Effector memory CD8-positive, alpha-beta T cell (primary cell): Measurements from ENCODE around the gene GNAT3.

Experiments
- ATAC-seq: fragments of 150-1000 bp; cut with Tn5 transposase; replicated peaks from 2 replicates; pipeline ENCODE4 v1.10.0; 2021; ENCODE audit warnings: mild to moderate bottlenecking, moderate library complexity
- DNase-seq, 3 experiments: peaks; one replicate each; pipeline ENCODE4 v3.0.0; 2021
- H3K27ac Mint-ChIP-seq, 2 donors: one replicate each; pipeline ENCODE4 v1.8.0; 2022; ENCODE audit warnings: mild to moderate bottlenecking in 2 of 2, mixed read lengths in 2 of 2, moderate library complexity in 2 of 2
- H3K27me3 Mint-ChIP-seq, 2 donors: one replicate each; pipeline ENCODE4 v1.8.0; 2022; ENCODE audit warnings: mixed read lengths in 2 of 2
- H3K36me3 Mint-ChIP-seq: one replicate; pipeline ENCODE4 v1.8.0; 2022; ENCODE audit warnings: mild to moderate bottlenecking, moderate library complexity, mixed read lengths; ENCODE audit not compliant: insufficient read depth
- H3K4me1 Mint-ChIP-seq, 2 donors: one replicate each; pipeline ENCODE4 v1.8.0; 2022; ENCODE audit warnings: low read depth in 2 of 2, mixed read lengths in 2 of 2
- H3K4me3 Mint-ChIP-seq, 2 donors: one replicate each; pipeline ENCODE4 v1.8.0; 2022; ENCODE audit warnings: mild to moderate bottlenecking in 2 of 2, mixed read lengths in 2 of 2, moderate library complexity in 2 of 2
- H3K9me3 Mint-ChIP-seq, 2 donors: one replicate each; pipeline ENCODE4 v1.8.0; 2022; ENCODE audit warnings: mixed read lengths in 2 of 2

GNAT3 gene

GRCh38 chr7:80493121-80493849 lies 18.6 kb downstream of the GNAT3 start:
- Mint-ChIP-seq H3K9me3 (peaks cover 12% of the 10 kb centered on the region in 2 donors), H3K4me3 (no peak overlapping the region), H3K36me3 (no peaks in the 10 kb centered on the region), H3K27me3 (no peaks in the 10 kb centered on the region), H3K27ac (no peak overlapping the region), H3K4me1 (no peaks in the 10 kb centered on the region)
- DNase-seq (no peak), ATAC-seq (no peak)

- DNase-seq: no peak
- ATAC-seq: no peak
- H3K9me3 Mint-ChIP-seq: peaks cover 12 to 15% of the 10 kb centered on the region in 2 donors
- H3K27me3 Mint-ChIP-seq: no peaks in the 10 kb centered on the region
- no peaks in the 10 kb centered on the region for H3K4me1 Mint-ChIP-seq
- no peaks in the 10 kb centered on the region for H3K36me3 Mint-ChIP-seq
- no peak overlapping the region for H3K4me3 Mint-ChIP-seq
- H3K27ac Mint-ChIP-seq: no peak overlapping the region
Measured at GRCh38 chr7:80491462-80491861, 20.4 kb downstream of the GNAT3 start.

DNA sequence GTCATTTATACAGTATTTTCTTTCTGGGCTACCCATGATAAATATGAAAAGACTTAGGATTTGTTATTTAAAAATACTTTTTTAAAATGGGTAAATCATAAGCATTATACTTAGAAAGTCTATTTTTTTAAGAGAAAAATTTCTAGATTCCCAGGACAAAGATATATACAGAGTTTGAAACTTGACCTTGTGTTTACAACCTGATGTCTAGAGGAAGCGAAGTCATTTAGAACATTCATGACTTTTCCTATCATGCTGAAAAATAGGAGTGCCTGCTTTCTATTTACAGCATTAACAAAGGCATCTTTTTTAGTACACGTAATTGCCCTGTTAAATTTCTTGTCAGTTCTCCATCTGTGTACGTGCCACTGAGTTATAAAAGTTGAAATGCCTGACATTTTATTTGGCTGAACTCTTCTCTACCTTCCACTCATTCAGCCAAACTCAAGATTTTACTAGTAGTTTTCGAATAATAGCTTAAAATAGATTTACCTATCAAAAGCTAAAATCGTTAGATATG lies 23.0 kb downstream of the GNAT3 start:
- H3K4me3 Mint-ChIP-seq: no peak overlapping the region
- no peaks in the 10 kb centered on the region for H3K27me3 Mint-ChIP-seq
- H3K9me3 Mint-ChIP-seq: peaks cover 16 to 22% of the 10 kb centered on the region in 2 donors
- DNase-seq (no peak), ATAC-seq (no peak)
- H3K36me3 Mint-ChIP-seq: no peaks in the 10 kb centered on the region
- H3K4me1 Mint-ChIP-seq: no peaks in the 10 kb centered on the region
- H3K27ac Mint-ChIP-seq: no peak overlapping the region

DNA sequence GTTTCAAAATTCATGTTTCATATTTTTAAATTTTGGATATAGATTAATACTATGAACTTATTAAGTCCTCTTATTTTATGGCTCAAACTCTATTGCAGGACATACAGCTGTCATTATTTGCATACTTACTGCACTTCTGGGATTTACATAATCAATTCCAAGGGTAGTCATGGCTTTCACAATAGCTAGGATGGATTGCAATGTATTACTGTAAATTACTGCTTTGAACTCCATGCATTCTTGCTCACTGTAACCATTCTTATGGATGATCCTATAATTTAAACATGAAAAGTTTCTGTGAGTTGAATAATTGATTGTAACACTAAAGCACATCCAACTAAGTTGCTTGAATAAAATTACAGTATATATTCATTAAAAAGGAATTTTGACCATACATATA lies 23.5 kb downstream of the GNAT3 start:
- DNase-seq: no peak
- ATAC-seq: no peak
- H3K36me3 Mint-ChIP-seq: no peaks in the 10 kb centered on the region
- H3K4me3 Mint-ChIP-seq: no peak overlapping the region
- H3K27me3 Mint-ChIP-seq: no peaks in the 10 kb centered on the region
- peaks cover 13 to 26% of the 10 kb centered on the region in 2 donors for H3K9me3 Mint-ChIP-seq
- no peak overlapping the region for H3K27ac Mint-ChIP-seq
- H3K4me1 Mint-ChIP-seq: no peaks in the 10 kb centered on the region

DNA sequence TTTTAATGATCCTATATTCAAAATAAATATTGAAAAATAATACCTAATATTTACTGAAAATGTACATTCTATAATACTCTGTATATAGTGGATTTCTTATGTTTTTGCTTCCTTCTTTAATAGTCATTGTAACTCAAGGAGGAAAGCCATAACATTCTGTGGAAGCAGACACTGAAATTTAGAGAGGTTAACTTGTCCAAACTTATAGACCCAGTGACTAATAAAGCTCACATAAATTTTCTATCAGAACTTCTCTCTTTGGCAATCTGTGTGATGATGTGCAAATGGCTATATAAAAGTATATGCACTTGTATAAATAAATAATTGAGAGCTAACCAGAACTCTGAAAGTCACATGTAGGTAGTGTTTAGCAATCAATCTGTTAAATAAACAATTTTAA lies 26.1 kb downstream of the GNAT3 start:
- Mint-ChIP-seq H3K36me3 (no peaks in the 10 kb centered on the region), H3K27me3 (no peaks in the 10 kb centered on the region), H3K27ac (no peak overlapping the region), H3K4me1 (no peaks in the 10 kb centered on the region), H3K9me3 (peaks cover 11 to 19% of the 10 kb centered on the region in 2 donors), H3K4me3 (no peak overlapping the region)
- ATAC-seq (no peak), DNase-seq (no peak)

- Mint-ChIP-seq H3K4me1 (no peaks in the 10 kb centered on the region), H3K27ac (no peak overlapping the region), H3K4me3 (no peak overlapping the region), H3K27me3 (no peaks in the 10 kb centered on the region), H3K9me3 (peaks cover 9 to 16% of the 10 kb centered on the region in 2 donors), H3K36me3 (no peaks in the 10 kb centered on the region)
- ATAC-seq: no peak
- no peak for DNase-seq
Measured at GRCh38 chr7:80482950-80483349, 28.9 kb downstream of the GNAT3 start.

DNA sequence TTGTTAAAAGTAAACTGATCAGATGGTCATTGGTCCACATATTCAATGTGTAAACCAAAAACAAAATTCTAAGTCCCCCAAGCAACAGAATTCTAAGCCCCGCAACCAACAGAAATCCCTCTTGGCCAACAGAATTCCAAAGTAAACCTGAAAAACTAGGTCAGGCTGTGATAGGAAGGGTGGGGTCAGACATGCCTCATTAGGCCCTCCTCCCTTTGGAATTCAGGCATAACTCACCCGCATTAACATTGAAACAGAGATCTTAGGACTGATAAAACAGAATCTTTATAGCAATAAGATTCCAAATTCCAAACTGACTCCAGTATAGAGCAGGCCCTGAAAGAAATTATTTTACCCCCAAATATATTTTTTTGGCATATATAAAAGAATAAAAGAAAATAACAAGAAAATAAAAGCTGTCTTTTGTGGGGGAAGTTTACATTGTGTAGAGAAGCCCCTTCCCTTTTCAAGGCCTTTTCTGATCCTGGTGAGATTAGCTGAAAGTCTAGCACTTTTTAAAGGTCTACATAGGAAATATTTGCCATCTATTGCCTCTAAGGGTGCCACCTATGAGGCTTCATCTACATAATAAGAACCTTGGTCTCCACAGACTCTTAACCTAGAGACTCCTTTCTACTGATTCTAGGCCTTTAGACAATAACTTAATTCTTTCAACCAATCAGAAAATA lies 30.5 kb downstream of the GNAT3 start:
- Mint-ChIP-seq H3K4me3 (no peak overlapping the region), H3K9me3 (peaks cover 10 to 16% of the 10 kb centered on the region in 2 donors), H3K4me1 (no peaks in the 10 kb centered on the region), H3K27ac (no peak overlapping the region), H3K36me3 (no peaks in the 10 kb centered on the region), H3K27me3 (no peaks in the 10 kb centered on the region)
- ATAC-seq (no peak), DNase-seq (no peak)

- H3K27ac Mint-ChIP-seq: no peak overlapping the region
- H3K4me3 Mint-ChIP-seq: no peak overlapping the region
- DNase-seq: no peak
- no peaks in the 10 kb centered on the region for H3K27me3 Mint-ChIP-seq
- ATAC-seq: no peak
- H3K9me3 Mint-ChIP-seq: peaks cover 10 to 16% of the 10 kb centered on the region in 2 donors
- H3K4me1 Mint-ChIP-seq: no peaks in the 10 kb centered on the region
- H3K36me3 Mint-ChIP-seq: no peaks in the 10 kb centered on the region
Measured at GRCh38 chr7:80480566-80480965, 31.3 kb downstream of the GNAT3 start.

DNA sequence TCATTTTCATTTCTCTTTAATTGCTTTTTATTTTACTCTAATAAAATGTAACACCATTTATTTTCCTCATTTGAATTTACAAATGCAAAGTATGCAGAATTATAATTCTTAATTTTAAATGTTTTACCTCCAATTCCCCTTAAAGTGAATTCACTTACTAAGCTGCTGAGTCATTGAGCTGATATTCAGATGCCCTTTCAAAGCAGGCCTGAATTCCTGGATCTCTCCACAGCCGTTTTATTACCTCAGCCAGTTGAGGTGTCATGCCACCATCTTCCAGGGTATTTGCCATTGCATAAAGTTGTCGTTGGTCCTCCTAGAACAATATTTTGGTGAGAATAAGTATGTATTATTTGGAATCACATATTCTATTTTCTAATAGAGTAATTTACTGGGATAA lies 33.2 kb downstream of the GNAT3 start:
- H3K4me3 Mint-ChIP-seq: no peak overlapping the region
- peaks cover 5 to 10% of the 10 kb centered on the region in 2 donors for H3K9me3 Mint-ChIP-seq
- no peaks in the 10 kb centered on the region for H3K4me1 Mint-ChIP-seq
- no peaks in the 10 kb centered on the region for H3K36me3 Mint-ChIP-seq
- no peaks in the 10 kb centered on the region for H3K27me3 Mint-ChIP-seq
- DNase-seq: no peak
- no peak for ATAC-seq
- H3K27ac Mint-ChIP-seq: no peak overlapping the region

- Mint-ChIP-seq H3K36me3 (no peaks in the 10 kb centered on the region), H3K4me1 (no peaks in the 10 kb centered on the region), H3K4me3 (no peak overlapping the region), H3K27me3 (no peaks in the 10 kb centered on the region), H3K9me3 (peaks cover 6 to 14% of the 10 kb centered on the region in 2 donors), H3K27ac (no peak overlapping the region)
- ATAC-seq (no peak), DNase-seq (no peak)
Measured at GRCh38 chr7:80476035-80476434, 35.8 kb downstream of the GNAT3 start.

- no peak for ATAC-seq
- no peaks in the 10 kb centered on the region for H3K4me1 Mint-ChIP-seq
- no peak for DNase-seq
- no peak overlapping the region for H3K4me3 Mint-ChIP-seq
- H3K9me3 Mint-ChIP-seq: peaks cover 6 to 14% of the 10 kb centered on the region in 2 donors
- H3K27me3 Mint-ChIP-seq: no peaks in the 10 kb centered on the region
- no peaks in the 10 kb centered on the region for H3K36me3 Mint-ChIP-seq
- H3K27ac Mint-ChIP-seq: no peak overlapping the region
Measured at GRCh38 chr7:80475383-80475782, 36.5 kb downstream of the GNAT3 start.

DNA sequence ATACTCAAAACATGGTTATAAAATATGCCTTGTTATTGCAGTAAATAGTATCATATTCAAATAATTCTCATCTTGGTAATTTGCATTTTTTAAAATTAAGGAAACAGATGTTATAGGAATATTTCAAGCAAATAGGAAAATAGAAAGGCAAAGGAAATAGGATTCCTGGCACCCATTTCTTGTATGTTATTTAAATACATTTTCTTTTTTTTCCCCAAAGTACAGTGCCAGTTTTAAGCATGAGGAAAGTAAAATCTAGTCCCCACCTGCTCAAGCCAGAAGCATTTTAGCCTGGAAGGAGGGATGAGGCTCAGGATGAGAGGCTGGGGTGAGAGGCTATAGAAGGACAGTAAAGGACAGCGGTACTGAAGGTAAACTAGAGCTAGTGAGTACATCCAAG lies 38.1 kb downstream of the GNAT3 start:
- Mint-ChIP-seq H3K36me3 (no peaks in the 10 kb centered on the region), H3K9me3 (peaks cover 6 to 14% of the 10 kb centered on the region in 2 donors), H3K27ac (no peak overlapping the region), H3K27me3 (no peaks in the 10 kb centered on the region), H3K4me3 (no peak overlapping the region), H3K4me1 (no peaks in the 10 kb centered on the region)
- no peak for ATAC-seq
- DNase-seq: no peak

- Mint-ChIP-seq H3K4me3 (no peak overlapping the region), H3K27ac (no peak overlapping the region), H3K36me3 (no peaks in the 10 kb centered on the region), H3K4me1 (no peaks in the 10 kb centered on the region), H3K27me3 (no peaks in the 10 kb centered on the region), H3K9me3 (peaks cover 6 to 14% of the 10 kb centered on the region in 2 donors)
- ATAC-seq (no peak), DNase-seq (no peak)
Measured at GRCh38 chr7:80472491-80473200, 39.2 kb downstream of the GNAT3 start.
